ENCODE measurements around the gene MACROD2. TPM values are rescaled to one million over a fixed set of nuclear protein-coding genes. Genes with fewer than 3 reads are reported as not detected.

The MACROD2 gene
- total RNA-seq, 1 experiment from 2014 or later: 1.4 TPM

GRCh38 chr20:14729390-14729789 lies 734.1 kb downstream of the MACROD2 start:
- Histone ChIP-seq H3K36me3 (ENCODE audit: insufficient read depth, low read length, poor library complexity, severe bottlenecking) (no peaks in the 10 kb centered on the region), H3K27me3 (replicated peaks; ENCODE audit: insufficient read depth, low read depth, low read length, poor library complexity) (no peaks in the 10 kb centered on the region), H3K4me3 (ENCODE audit: low read depth, low read length, poor library complexity, severe bottlenecking) (no peak overlapping the region), H3K9me3 (ENCODE audit: low read depth, low read length, poor library complexity, severe bottlenecking) (no peaks in the 10 kb centered on the region), H3K27ac (ENCODE audit: low read depth, low read length, poor library complexity, severe bottlenecking) (no peak overlapping the region), H3K4me1 (ENCODE audit: insufficient read depth, low read length, poor library complexity, severe bottlenecking) (no peaks in the 10 kb centered on the region)
- ChIA-PET POLR2A (ENCODE audit: low non-redundant PET) (no interaction called here), CTCF (no interaction called here)
- BruUV-seq (replicated peaks): no TSS peak
- TF ChIP-seq, protein P1, sequence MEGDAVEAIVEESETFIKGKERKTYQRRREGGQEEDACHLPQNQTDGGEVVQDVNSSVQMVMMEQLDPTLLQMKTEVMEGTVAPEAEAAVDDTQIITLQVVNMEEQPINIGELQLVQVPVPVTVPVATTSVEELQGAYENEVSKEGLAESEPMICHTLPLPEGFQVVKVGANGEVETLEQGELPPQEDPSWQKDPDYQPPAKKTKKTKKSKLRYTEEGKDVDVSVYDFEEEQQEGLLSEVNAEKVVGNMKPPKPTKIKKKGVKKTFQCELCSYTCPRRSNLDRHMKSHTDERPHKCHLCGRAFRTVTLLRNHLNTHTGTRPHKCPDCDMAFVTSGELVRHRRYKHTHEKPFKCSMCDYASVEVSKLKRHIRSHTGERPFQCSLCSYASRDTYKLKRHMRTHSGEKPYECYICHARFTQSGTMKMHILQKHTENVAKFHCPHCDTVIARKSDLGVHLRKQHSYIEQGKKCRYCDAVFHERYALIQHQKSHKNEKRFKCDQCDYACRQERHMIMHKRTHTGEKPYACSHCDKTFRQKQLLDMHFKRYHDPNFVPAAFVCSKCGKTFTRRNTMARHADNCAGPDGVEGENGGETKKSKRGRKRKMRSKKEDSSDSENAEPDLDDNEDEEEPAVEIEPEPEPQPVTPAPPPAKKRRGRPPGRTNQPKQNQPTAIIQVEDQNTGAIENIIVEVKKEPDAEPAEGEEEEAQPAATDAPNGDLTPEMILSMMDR (conservative IDR thresholded peaks at IDR 0.05; ENCODE audit: low read depth, low read length): no peak
- no peak for TF ChIP-seq EZH2 (IDR thresholded peaks at IDR 0.05; ENCODE audit: borderline replicate concordance, low read depth, low read length, poor library complexity, severe bottlenecking)
- no peak for DNase-seq (ENCODE audit: low spot score)
- intact Hi-C loops (cut with micrococcal nuclease; ENCODE audit: unreplicated experiment): no loop called here

GRCh38 chr20:14732343-14732742 lies 737.0 kb downstream of the MACROD2 start:
- DNase-seq (ENCODE audit: low spot score): no peak
- Histone ChIP-seq H3K4me3 (ENCODE audit: low read depth, low read length, poor library complexity, severe bottlenecking) (no peak overlapping the region), H3K36me3 (ENCODE audit: insufficient read depth, low read length, poor library complexity, severe bottlenecking) (no peaks in the 10 kb centered on the region), H3K27ac (ENCODE audit: low read depth, low read length, poor library complexity, severe bottlenecking) (no peak overlapping the region), H3K27me3 (replicated peaks; ENCODE audit: insufficient read depth, low read depth, low read length, poor library complexity) (no peaks in the 10 kb centered on the region), H3K9me3 (ENCODE audit: low read depth, low read length, poor library complexity, severe bottlenecking) (no peaks in the 10 kb centered on the region), H3K4me1 (ENCODE audit: insufficient read depth, low read length, poor library complexity, severe bottlenecking) (no peaks in the 10 kb centered on the region)
- no TSS peak for BruUV-seq (replicated peaks)
- ChIA-PET CTCF (no interaction called here), POLR2A (ENCODE audit: low non-redundant PET) (no interaction called here)
- TF ChIP-seq EZH2 (IDR thresholded peaks at IDR 0.05; ENCODE audit: borderline replicate concordance, low read depth, low read length, poor library complexity, severe bottlenecking): no peak
- TF ChIP-seq, protein P1 (conservative IDR thresholded peaks at IDR 0.05; ENCODE audit: low read depth, low read length): no peak
- intact Hi-C loops (cut with micrococcal nuclease; ENCODE audit: unreplicated experiment): no loop called here

- Histone ChIP-seq H3K36me3 (ENCODE audit: insufficient read depth, low read length, poor library complexity, severe bottlenecking) (no peaks in the 10 kb centered on the region), H3K4me1 (ENCODE audit: insufficient read depth, low read length, poor library complexity, severe bottlenecking) (no peaks in the 10 kb centered on the region), H3K9me3 (ENCODE audit: low read depth, low read length, poor library complexity, severe bottlenecking) (no peaks in the 10 kb centered on the region), H3K27ac (ENCODE audit: low read depth, low read length, poor library complexity, severe bottlenecking) (no peak overlapping the region), H3K4me3 (ENCODE audit: low read depth, low read length, poor library complexity, severe bottlenecking) (no peak overlapping the region), H3K27me3 (replicated peaks; ENCODE audit: insufficient read depth, low read depth, low read length, poor library complexity) (no peaks in the 10 kb centered on the region)
- BruUV-seq (replicated peaks): no TSS peak
- POLR2A ChIA-PET (ENCODE audit: low non-redundant PET): no interaction called here
- no peak for DNase-seq (ENCODE audit: low spot score)
- intact Hi-C loops (cut with micrococcal nuclease; ENCODE audit: unreplicated experiment): no loop called here
- TF ChIP-seq EZH2 (IDR thresholded peaks at IDR 0.05; ENCODE audit: borderline replicate concordance, low read depth, low read length, poor library complexity, severe bottlenecking): no peak
- TF ChIP-seq, protein P1 (conservative IDR thresholded peaks at IDR 0.05; ENCODE audit: low read depth, low read length): no peak
- CTCF ChIA-PET: no interaction called here
These were observed 737.7 kb downstream of the MACROD2 start for GRCh38 chr20:14732996-14733395.
